Lung microvascular endothelial cell (primary cell): ENCODE data around the gene STAC3. TPM values are rescaled to one million over a fixed set of nuclear protein-coding genes. Genes with fewer than 3 reads are reported as not detected.
A peak's percentile ranks its signal among the peaks of the same experiment; 100 is the strongest.

Experiments
- DNase-seq, 2 donors: peaks; one replicate each; pipeline versions ENCODE4 v3.0.0 to v3.0.0-alpha.2; 2010; ENCODE audit warnings: low read depth in 2 of 2
- total RNA-seq: library from RNA; depleted of rRNA; stranded (reverse); fragments of >200 nt; gene quantifications from 2 replicates; pipeline ENCODE4 v1.2.1, GENCODE V29; 2014

Gene STAC3
- total RNA-seq, 1 donor from 2014 or later, result 0.40 TPM

DNA sequence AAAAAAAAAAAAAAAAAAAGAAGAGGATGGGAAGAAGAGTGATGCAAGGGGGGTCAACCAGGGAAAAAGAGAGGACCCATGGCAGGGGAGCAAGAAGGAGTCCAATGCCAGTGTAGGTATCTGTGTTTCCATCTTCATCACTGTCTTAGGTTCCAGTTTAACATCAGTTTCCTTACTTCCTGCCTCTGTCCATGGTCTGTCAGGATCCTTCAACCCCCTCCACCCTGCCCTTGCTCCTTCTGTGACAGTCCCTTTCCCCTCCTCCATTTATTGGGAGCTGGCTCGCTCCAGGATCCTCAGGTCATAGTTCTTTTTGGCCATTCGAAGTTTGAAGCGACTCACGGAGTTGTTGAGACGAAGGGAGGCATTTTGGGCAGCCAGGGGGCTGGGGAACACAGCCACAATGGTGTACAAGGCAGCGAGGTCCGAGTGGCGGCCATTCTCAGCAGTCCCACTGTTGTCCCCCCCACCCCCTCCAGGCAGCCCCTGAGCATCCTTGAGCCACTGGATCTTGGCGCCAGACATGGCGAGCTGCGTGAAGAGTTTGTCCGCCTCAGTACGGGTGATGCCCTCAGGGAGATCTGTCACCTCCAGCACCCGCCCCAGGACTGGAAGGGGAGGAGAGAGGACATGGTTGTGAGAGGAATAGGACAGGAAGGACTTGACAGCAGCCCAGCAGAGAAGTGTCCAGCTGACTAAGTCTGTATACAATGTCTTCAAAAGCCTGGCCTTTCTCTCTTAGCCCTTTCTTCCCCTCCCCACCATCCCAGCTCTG lies 3.7 kb upstream of the STAC3 start:
- DNase-seq, result no peak

GRCh38 chr12:57250541-57250940 lies 446 bp downstream of the STAC3 start:
- DNase-seq, result no peak

DNA sequence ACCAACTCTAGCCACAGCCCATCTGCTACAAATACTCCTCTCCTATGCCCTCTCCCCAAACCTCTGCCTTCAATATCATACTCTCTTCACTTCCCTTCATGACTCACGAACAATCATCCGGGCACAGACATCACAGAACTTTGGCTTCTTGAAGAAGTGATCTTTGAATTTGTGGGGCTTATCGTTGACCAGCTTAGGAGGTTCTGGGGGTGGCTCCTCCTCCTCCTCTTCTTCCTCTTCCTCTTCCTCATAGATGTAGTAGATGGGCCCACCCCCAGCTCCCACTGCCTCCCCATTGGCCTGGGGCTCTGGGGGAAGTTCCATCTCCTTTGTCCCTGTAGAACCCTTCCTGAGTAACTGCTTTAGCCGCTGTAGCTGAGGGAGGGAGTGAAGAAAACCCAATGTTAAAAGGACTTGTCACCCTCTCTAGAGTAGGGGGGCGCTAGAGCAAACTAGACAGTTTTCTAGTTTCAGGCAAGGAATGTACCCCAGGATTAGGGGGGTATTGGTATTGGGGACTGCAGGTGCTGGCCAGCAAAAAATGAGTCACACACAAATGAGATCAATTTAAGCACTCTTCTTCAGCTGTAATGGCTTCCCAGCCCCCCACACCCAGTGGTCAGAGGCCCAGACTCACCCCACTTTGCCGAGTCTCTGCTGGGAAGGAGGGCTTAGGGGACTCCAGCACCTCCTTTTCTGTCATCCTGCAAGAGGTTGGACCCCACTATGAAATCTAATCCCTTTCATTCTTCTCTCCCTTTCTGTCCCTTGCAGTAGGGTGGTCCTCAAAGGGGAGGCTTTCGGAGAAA lies 1.8 kb downstream of the STAC3 start:
- peak in 1 of 2 donors; percentile 21 for DNase-seq

DNA sequence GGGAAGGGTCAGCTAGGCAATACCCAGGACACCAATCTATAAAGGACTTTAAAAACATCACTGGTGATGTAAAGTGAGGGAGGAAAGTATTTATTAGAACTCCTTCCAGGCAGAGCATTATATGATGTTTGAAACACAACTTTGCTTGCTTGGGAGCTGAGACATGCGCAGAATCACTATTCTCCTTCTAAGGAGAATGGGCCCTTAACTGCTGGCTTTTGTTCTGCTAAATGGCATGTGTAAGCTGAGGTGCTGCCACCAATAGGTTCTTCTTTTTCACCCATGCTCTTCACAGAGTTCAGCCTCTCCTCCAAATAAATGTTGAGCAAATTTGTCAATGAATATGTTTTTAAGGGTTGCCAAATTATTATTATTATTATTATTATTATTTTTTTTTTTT lies 3.9 kb downstream of the STAC3 start:
- no peak for DNase-seq

GRCh38 chr12:57244312-57244696 lies 6.7 kb downstream of the STAC3 start:
- DNase-seq, result no peak

GRCh38 chr12:57243521-57244311 lies 7.3 kb downstream of the STAC3 start:
- DNase-seq, result peak; percentile 68

- peak; percentile 51 to 64 for DNase-seq
These were observed 8.1 kb downstream of the STAC3 start for GRCh38 chr12:57242691-57243454.

- DNase-seq, result no peak
These were observed 8.7 kb downstream of the STAC3 start for GRCh38 chr12:57242329-57242690.

- DNase-seq, result no peak
These were observed 9.3 kb downstream of the STAC3 start for GRCh38 chr12:57241402-57242310.

DNA sequence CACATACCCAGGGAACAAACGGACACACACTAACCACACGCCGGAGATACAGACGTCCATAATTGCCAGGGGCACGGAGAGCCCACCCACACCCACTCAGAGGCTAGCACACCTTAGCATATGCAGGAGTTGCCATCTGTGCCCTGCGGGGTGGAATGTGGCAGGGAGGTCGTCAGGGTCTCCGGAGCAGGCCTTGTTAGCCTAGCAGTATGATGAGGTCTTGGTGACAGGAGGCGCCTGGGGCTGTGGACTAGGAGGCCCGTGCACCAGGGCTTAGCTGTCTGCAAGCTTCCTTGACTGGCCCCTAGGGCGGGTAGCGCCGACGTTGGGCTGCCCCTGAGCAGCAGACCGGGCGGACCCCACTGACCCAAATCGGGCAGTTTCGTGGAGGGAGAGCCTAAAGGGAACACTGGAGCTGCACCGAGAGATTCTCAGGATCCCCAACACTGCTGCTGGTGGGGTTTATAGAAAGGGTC lies 10.0 kb downstream of the STAC3 start:
- DNase-seq, result no peak

DNA sequence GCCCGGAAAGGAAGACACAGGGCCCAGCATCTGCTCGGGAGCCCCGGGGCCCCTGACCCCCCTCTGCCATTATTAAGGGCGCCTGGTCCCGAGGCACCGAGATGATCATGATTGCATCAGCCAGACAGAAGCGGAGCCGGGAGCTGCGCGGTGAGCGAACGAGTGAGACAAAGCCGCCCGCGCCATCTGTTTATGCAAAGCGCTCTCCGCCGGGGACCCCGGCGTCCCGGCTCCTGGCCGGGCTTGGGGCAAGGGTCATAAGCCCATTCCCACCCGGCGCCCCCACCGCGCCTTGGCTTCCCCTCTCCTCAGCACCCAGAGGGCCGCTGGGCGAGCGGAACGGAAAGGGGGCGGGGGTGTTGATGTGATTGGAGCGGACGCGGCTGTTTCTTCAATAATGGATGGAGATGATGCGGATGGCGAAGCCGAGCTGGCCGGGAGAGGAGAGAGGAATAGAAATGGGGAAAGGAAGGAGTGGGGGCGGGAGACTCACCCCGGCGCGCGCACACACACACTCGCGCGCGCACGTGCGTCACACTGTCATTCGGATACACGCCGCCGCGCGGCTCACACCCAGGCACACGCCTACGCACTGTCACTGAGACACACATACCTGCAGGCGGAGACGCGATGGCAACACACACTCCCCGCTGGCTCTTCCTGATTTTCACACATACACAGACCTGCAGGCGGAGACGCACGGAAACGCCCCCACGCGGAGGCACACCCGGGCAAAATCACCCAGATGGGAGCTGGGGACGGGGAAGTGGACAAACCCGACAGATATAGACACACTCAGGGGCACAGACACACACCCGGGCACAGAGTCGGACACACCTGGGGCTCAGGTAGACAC lies 10.7 kb downstream of the STAC3 start:
- DNase-seq, result peak; percentile 32

- DNase-seq, result no peak
These were observed 11.4 kb downstream of the STAC3 start for GRCh38 chr12:57239587-57240065.

DNA sequence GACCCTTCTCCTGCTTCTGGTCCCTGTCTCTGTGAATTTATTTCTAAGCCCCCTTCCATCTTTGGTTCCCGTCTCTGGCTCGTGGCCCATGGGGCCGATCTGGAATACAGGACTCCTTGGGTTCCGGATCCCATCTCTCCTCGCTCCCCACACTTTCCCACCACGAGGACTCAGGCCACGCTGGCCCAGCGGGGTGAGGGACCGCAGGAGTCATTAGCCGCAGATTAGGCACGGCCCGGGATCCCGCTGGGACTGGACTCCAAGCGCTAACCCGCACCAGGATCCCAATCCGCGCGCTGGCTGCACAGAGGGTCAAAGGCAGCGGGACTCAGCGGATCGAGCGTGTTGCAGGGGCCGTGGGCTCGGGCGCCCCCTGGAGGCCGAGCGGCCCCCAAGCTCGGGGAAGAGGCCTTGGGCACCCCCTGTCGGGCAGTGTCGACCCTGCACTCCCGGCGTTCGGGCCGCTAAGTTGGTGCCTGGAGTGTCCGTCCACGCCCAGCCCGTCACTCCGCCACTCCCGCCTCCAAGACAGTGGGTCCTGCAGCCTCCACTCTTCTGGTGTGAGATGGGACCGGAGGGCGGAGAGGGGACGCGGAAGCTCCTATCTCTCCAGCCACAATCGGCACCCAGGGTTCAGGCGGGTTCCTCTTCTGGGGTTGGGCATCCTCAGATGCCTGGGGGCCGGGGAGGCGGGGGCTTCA lies 12.0 kb downstream of the STAC3 start:
- peak; percentile 90 for DNase-seq

- DNase-seq, result no peak
These were observed 12.8 kb downstream of the STAC3 start for GRCh38 chr12:57237932-57238853.

- no peak for DNase-seq
These were observed 13.4 kb downstream of the STAC3 start for GRCh38 chr12:57237596-57237931.

GRCh38 chr12:57236925-57237595 lies 13.9 kb downstream of the STAC3 start:
- DNase-seq, result no peak
